AG04450 (cell line): ENCODE measurements around the gene RTKN. TPM values are rescaled to one million over a fixed set of nuclear protein-coding genes. Genes with fewer than 3 reads are reported as not detected.
"Not testable (repeated sequence)": the region's sequence is repeated elsewhere in the genome, so short reads cannot be mapped to it uniquely, and the experiment has no call there.

Experiments
- CTCF ChIA-PET: fragments of 300-600, 350-600 bp; formaldehyde crosslinking; extraction: SDS; loops from one replicate; lab custom pipeline; 2022; ENCODE audit warnings: antibody characterized with exemption, inconsistent platforms; lab: Charles Lee
- POLR2A ChIA-PET: fragments of 350-600 bp; formaldehyde crosslinking; extraction: SDS; loops from one replicate; lab custom pipeline; 2021; ENCODE audit warnings: antibody characterized with exemption, inconsistent platforms; lab: Yijun Ruan, JAX
- DNase-seq: peaks from one replicate; pipeline ENCODE4 v3.0.0-alpha.2; 2011; ENCODE audit warnings: low read depth, low spot score
- H3K27ac ChIP-seq: one replicate; pipeline ENCODE4 v1.5.1; 2012; ENCODE audit warnings: low read depth, low read length, control low read depth
- H3K27me3 ChIP-seq: one replicate; pipeline ENCODE4 v1.6.0; 2012; ENCODE audit warnings: low read length; ENCODE audit not compliant: control insufficient read depth, insufficient read depth
- H3K4me3 ChIP-seq: 2 replicates; pipeline ENCODE4 v1.5.1; 2011; ENCODE audit warnings: mild to moderate bottlenecking, low read depth, low read length, control low read depth
- H3K9me3 ChIP-seq: 2 replicates; pipeline ENCODE4 v1.5.1; 2012; ENCODE audit warnings: low read length; ENCODE audit not compliant: control insufficient read depth, insufficient read depth
- polyA plus RNA-seq: library from polyadenylated mRNA; depleted of rRNA; stranded (reverse); fragments of >200 nt; gene quantifications from 2 replicates; pipeline ENCODE4 v1.2.3, GENCODE V29; 2011
- TF ChIP-seq, protein P1 (sequence below): IDR thresholded peaks from 2 replicates; pipeline ENCODE4 v1.5.1; 2011; ENCODE audit warnings: low read depth, low read length, control low read depth, inconsistent platforms

RTKN gene
- polyA plus RNA-seq, 1 experiment, result 12.7 TPM

DNA sequence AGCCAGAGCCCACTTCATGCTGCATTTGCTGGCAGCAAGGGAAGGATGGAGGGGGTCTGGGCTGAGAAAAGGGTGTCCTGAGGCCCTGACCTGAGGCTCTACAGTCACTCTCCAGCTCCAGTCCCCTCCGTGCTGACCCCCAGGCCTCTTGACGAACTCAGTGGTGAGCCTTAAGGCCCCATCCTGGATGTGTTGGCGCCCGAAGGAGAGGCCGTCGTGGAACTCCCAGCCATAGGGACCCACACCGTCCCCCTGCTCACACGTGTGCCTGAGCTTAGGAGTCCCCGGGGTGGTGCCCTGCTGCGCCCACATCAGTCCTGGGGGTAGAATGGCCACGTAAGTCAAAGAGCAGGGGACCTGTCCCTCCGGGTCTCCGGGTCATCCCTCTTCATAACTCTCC is 22.7 kb upstream of the RTKN start:
- POLR2A ChIA-PET, result interaction anchor here (1.0 to 1.4 kb wide), 2 partner anchors 10 to 112 kb away, joined by 3 read pairs; partner anchors contain the start of gene INO80B

DNA sequence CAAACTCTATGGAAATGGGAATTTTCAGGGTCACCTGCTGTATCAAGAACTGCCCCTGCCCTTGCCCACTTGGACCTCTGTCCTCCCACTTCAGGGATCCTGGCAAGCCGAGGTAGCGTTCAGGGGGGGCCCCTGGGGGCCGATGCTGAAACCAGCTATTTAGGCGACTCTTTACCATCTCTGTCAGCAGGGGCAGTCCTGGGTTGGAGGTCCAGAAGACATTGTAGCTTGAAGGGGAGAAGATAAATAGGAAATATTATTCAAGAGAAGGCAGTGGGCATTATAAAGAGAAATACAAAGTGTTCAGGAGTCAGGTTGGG is 21.0 kb upstream of the RTKN start:
- no peaks in the 10 kb centered on the region; the same call in 1 of the 2 replicates for H3K9me3 ChIP-seq
- no peak for DNase-seq
- TF ChIP-seq, protein P1, sequence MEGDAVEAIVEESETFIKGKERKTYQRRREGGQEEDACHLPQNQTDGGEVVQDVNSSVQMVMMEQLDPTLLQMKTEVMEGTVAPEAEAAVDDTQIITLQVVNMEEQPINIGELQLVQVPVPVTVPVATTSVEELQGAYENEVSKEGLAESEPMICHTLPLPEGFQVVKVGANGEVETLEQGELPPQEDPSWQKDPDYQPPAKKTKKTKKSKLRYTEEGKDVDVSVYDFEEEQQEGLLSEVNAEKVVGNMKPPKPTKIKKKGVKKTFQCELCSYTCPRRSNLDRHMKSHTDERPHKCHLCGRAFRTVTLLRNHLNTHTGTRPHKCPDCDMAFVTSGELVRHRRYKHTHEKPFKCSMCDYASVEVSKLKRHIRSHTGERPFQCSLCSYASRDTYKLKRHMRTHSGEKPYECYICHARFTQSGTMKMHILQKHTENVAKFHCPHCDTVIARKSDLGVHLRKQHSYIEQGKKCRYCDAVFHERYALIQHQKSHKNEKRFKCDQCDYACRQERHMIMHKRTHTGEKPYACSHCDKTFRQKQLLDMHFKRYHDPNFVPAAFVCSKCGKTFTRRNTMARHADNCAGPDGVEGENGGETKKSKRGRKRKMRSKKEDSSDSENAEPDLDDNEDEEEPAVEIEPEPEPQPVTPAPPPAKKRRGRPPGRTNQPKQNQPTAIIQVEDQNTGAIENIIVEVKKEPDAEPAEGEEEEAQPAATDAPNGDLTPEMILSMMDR, result no peak
- H3K27me3 ChIP-seq, result no peaks in the 10 kb centered on the region
- no peak overlapping the region for H3K4me3 ChIP-seq
- POLR2A ChIA-PET, result no interaction called here
- CTCF ChIA-PET, result no interaction called here
- H3K27ac ChIP-seq, result no peak overlapping the region

More for the DNA sequence above, 22.7 kb upstream of the RTKN start:
- no peaks in the 10 kb centered on the region for H3K27me3 ChIP-seq
- no peak overlapping the region for H3K27ac ChIP-seq
- CTCF ChIA-PET, result interaction anchor here (0.7 to 1.1 kb wide), 3 partner anchors 14 to 55 kb away, joined by 3 to 4 read pairs (median 3); no protein-coding TSS in a partner anchor
- no peaks in the 10 kb centered on the region; the same call in 1 of the 2 replicates for H3K9me3 ChIP-seq
- no peak for DNase-seq
- TF ChIP-seq, protein P1, result no peak
- peak overlapping the region; percentile 82 for H3K4me3 ChIP-seq

DNA sequence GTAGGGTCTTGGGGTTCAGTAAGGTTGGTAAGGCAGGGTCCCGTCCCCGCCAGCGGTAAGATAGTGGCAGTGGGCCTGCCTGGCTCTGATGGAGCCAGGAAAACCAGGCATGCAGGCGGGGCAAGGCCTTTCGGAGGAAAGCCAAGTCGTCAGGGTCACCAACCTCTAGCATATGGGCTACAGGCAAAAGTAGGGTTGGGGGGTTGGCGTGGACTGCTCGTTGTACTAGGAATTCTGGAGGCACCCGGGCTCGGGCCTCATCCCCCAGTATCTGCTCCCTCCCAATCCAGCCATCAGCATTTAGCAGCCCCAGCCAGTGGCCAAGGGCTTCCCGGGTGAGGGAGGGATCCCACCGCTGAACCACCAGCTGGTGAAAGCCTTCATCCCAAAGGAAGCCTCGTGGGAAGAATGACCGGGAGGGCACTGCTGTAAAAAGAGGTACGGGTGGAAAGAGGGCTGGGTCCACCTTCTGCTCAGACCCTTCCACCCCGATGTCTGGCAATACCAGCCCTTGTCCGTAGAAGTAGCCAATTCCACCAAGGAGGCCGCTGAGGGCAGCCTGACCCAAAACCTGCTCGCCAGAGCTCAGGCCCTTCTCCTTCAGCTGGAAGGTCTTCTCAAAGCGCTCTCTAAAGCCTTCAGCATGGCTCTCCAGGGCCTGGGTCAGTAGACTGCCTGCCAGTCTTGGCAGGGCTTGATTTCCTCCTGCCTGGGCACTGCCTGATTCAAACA is 20.5 kb upstream of the RTKN start:
- POLR2A ChIA-PET, result no interaction called here
- CTCF ChIA-PET, result interaction anchor here (1.2 kb wide), 1 partner anchor 160 kb away, joined by 14 read pairs; no protein-coding TSS in a partner anchor
- no peak for DNase-seq
- no peaks in the 10 kb centered on the region for H3K27me3 ChIP-seq
- H3K27ac ChIP-seq, result peak overlapping the region; percentile 11
- no peaks in the 10 kb centered on the region; the same call in 1 of the 2 replicates for H3K9me3 ChIP-seq
- H3K4me3 ChIP-seq, result no peak overlapping the region
- TF ChIP-seq, protein P1, result no peak

DNA sequence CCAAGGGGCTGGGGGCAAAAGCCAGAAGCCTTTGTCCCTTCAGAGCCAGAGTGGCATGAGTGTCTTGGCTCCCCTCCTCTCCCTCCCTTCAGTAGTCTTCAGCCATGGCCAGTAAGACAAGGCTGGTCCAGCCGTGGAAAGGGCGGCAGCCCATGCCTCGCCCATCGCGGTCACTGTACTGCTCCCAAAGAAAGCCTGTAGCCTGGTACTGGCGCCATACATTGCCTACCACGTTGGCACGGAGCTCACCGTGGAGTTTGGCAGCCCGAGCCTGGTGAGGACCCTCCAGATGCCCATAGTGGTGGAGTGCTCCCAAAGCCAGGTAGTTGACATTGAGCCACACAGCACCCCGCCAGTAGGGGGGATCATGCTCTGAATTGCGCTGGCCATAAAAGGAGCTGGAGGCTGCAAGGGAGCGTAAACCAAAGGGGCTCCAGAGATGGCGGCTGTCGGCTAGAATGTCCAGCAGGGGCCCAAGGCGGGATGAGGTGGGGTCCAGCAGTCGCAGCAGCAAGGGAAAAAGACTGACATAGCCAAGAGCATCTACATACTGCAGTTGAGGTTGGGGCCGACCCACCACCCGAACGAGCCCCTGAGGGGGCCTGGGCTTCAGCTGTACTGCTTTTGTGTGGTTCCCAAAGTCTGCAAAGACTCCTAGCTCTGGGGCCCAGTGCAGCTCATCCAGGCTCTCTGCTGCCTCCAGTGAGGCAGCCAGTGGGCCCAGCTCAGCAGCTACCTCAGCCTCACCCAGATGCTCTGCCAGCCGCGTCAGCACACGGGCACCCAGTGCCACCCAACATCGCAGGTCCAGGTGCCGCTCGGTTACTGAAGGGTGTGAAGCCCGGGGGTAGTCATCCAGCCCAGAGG is 19.7 kb upstream of the RTKN start:
- CTCF ChIA-PET, result interaction anchor here (1.2 kb wide), 1 partner anchor 161 kb away, joined by 14 read pairs; no protein-coding TSS in a partner anchor
- POLR2A ChIA-PET, result interaction anchor here (0.6 kb wide), 1 partner anchor 28 kb away, joined by 6 read pairs; no protein-coding TSS in a partner anchor
- H3K4me3 ChIP-seq, result no peak overlapping the region
- no peak for DNase-seq
- H3K27ac ChIP-seq, result no peak overlapping the region
- H3K27me3 ChIP-seq, result no peaks in the 10 kb centered on the region
- no peaks in the 10 kb centered on the region; the same call in 1 of the 2 replicates for H3K9me3 ChIP-seq
- TF ChIP-seq, protein P1, result peak; percentile 28

DNA sequence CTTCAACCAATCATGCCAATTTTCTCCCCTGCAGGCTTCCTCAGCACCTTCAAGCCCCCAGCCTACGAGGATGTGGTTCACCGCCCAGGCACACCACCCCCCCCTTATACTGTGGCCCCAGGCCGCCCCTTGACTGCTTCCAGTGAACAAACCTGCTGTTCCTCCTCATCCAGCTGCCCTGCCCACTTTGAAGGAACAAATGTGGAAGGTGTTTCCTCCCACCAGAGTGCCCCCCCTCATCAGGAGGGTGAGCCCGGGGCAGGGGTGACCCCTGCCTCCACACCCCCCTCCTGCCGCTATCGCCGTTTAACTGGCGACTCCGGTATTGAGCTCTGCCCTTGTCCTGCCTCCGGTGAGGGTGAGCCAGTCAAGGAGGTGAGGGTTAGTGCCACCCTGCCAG is 18.4 kb upstream of the RTKN start:
- DNase-seq, H3K4me3 ChIP-seq, POLR2A ChIA-PET, H3K27me3 ChIP-seq, H3K9me3 ChIP-seq: not testable (repeated sequence)
- peak overlapping the region; percentile 11 for H3K27ac ChIP-seq
- CTCF ChIA-PET, result interaction anchor here (1.1 kb wide), 1 partner anchor 12 kb away, joined by 3 read pairs; the partner anchor contains the start of gene MRPL53

DNA sequence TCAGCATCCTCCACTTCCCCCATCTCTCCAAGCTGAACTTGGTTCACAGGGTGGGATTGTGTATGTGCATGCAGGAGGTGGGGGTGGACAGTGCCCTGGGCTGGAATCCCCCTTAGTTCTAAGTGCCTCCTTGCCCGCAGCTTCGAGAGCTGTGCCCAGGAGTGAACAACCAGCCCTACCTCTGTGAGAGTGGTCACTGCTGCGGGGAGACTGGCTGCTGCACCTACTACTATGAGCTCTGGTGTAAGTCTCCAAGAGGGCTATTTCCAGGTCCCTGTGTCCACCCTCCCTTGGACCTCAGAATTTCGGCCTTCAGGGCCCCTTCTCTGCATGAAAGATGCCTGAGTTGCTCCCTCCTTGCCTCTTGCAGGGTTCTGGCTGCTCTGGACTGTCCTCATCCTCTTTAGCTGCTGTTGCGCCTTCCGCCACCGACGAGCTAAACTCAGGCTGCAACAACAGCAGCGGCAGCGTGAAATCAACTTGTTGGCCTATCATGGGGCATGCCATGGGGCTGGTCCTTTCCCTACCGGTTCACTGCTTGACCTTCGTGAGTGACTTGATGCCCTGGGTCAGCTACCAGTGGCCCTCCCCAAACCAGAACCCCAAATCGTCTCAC is 17.9 kb upstream of the RTKN start:
- ChIA-PET CTCF (interaction anchor here (1.1 to 2.7 kb wide), 4 partner anchors 13 to 129 kb away, joined by 3 to 6 read pairs (median 4); partner anchors contain the start of genes CCDC142, MRPL53 and TTC31), POLR2A (interaction anchor here (2.2 kb wide), 1 partner anchor 12 kb away, joined by 13 read pairs; the partner anchor contains the start of gene MRPL53)
- H3K9me3 ChIP-seq, H3K27ac ChIP-seq, H3K27me3 ChIP-seq, DNase-seq: not testable (repeated sequence)
- peak overlapping the region; percentile 68 for H3K4me3 ChIP-seq
